ENCODE results near the gene PDXP. TPM values are rescaled to one million over a fixed set of nuclear protein-coding genes. Genes with fewer than 3 reads are reported as not detected.

The PDXP gene
- total RNA-seq, 1 donor from 2014 or later: 6.1 TPM

GRCh38 chr22:37616201-37617083 lies 42.1 kb upstream of the PDXP start:
- Histone ChIP-seq H3K27me3 (no peaks in the 10 kb centered on the region), H3K27ac (no peak overlapping the region), H3K36me3 (peaks cover 70% of the 10 kb centered on the region), H3K4me3 (no peak overlapping the region), H3K9me3 (no peaks in the 10 kb centered on the region), H3K4me1 (peaks cover 16% of the 10 kb centered on the region)
- no peak for ATAC-seq
- DNase-seq: no peak
- intact Hi-C loops (cut with DNase I): no loop called here
- TF ChIP-seq, protein P1, sequence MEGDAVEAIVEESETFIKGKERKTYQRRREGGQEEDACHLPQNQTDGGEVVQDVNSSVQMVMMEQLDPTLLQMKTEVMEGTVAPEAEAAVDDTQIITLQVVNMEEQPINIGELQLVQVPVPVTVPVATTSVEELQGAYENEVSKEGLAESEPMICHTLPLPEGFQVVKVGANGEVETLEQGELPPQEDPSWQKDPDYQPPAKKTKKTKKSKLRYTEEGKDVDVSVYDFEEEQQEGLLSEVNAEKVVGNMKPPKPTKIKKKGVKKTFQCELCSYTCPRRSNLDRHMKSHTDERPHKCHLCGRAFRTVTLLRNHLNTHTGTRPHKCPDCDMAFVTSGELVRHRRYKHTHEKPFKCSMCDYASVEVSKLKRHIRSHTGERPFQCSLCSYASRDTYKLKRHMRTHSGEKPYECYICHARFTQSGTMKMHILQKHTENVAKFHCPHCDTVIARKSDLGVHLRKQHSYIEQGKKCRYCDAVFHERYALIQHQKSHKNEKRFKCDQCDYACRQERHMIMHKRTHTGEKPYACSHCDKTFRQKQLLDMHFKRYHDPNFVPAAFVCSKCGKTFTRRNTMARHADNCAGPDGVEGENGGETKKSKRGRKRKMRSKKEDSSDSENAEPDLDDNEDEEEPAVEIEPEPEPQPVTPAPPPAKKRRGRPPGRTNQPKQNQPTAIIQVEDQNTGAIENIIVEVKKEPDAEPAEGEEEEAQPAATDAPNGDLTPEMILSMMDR (IDR thresholded peaks at IDR 0.05): no peak

DNA sequence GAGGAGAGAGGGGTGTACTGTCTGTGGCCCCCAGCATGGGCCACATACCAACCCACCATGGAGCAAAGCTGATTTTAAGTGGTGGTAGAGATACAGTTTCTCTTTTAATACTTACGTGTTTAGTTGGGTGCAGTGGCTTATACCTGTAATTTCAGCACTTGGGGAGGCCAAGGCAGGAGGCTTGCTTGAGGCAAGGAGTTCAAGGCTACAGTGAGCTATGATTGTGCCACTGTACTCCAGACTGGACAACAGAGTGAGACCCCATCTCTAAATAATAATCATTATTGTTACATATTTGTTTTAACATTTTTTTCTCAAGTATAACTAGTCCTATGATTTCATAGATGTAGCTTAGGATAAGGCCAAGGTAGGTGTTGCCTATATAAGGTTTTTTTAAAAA lies 41.1 kb upstream of the PDXP start:
- H3K27ac ChIP-seq: no peak overlapping the region
- no peaks in the 10 kb centered on the region for H3K27me3 ChIP-seq
- intact Hi-C loops (cut with DNase I): no loop called here
- H3K36me3 ChIP-seq: peaks cover 80% of the 10 kb centered on the region
- H3K9me3 ChIP-seq: no peaks in the 10 kb centered on the region
- ATAC-seq (no peak), DNase-seq (no peak)
- H3K4me3 ChIP-seq: no peak overlapping the region
- peaks cover 14% of the 10 kb centered on the region for H3K4me1 ChIP-seq
- TF ChIP-seq, protein P1 (IDR thresholded peaks at IDR 0.05): no peak

DNA sequence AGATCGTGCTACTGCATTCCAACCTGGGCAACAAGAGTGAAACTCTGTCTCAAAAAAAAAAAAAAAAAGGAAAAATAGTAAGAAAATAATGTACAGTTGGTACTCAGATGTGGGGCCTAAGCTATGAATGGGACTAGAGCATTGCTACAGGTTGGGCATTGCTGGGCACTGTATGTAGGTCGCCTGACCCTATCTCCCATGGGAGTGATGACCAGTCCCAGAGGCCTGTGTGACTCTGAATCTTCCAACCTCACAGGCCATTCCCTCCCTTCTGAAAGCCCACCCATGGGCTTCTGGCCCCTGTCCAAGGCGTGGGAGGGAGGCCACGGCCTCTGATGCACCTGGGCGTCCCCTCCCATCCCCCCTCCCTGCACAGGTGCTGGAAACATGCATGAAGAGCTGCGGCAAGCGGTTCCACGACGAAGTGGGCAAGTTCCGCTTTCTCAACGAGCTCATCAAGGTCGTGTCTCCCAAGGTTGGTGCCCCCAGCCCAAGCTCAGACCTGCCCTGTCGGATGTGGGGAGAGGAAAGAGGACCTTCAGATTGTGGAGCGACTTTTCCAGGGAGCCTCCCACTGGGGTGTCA lies 40.4 kb upstream of the PDXP start:
- Histone ChIP-seq H3K9me3 (no peaks in the 10 kb centered on the region), H3K36me3 (peaks cover 88% of the 10 kb centered on the region), H3K4me1 (peaks cover 9% of the 10 kb centered on the region), H3K27ac (no peak overlapping the region), H3K4me3 (no peak overlapping the region), H3K27me3 (no peaks in the 10 kb centered on the region)
- no peak for ATAC-seq
- DNase-seq: no peak
- TF ChIP-seq, protein P1 (IDR thresholded peaks at IDR 0.05): no peak
- intact Hi-C loops (cut with DNase I): no loop called here

- H3K4me1 ChIP-seq: peaks cover 9% of the 10 kb centered on the region
- ATAC-seq: no peak
- TF ChIP-seq, protein P1 (IDR thresholded peaks at IDR 0.05): no peak
- DNase-seq: no peak
- H3K36me3 ChIP-seq: peaks cover 88% of the 10 kb centered on the region
- no peaks in the 10 kb centered on the region for H3K27me3 ChIP-seq
- H3K27ac ChIP-seq: no peak overlapping the region
- intact Hi-C loops (cut with DNase I): no loop called here
- H3K9me3 ChIP-seq: no peaks in the 10 kb centered on the region
- no peak overlapping the region for H3K4me3 ChIP-seq
These were observed 39.8 kb upstream of the PDXP start for GRCh38 chr22:37618674-37619073.

DNA sequence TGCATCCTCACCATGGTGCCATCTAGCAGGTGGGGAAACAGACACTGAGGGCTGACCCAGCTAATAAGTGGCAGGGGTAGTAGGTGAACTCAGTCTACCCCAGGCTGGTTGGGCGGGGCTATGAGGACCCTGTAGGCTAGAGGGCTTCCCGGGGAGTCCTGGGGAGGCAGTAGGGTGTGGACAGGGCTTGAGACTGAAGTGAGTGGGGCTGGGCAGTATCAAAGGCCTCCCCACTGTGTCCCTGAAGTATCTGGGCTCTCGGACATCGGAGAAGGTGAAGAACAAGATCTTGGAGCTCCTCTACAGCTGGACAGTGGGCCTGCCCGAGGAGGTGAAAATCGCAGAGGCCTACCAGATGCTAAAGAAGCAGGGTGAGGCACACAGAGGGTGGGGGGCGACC lies 38.5 kb upstream of the PDXP start:
- Histone ChIP-seq H3K27me3 (no peaks in the 10 kb centered on the region), H3K4me3 (no peak overlapping the region), H3K36me3 (peaks cover 79% of the 10 kb centered on the region), H3K9me3 (no peaks in the 10 kb centered on the region), H3K4me1 (peaks cover 18% of the 10 kb centered on the region), H3K27ac (no peak overlapping the region)
- TF ChIP-seq, protein P1 (IDR thresholded peaks at IDR 0.05): no peak
- DNase-seq: no peak
- intact Hi-C loops (cut with DNase I): no loop called here
- no peak for ATAC-seq

All from upper lobe of right lung (tissue), 1 donor.